Vagina (tissue), 2 donors: Measurements from ENCODE around the gene OR2H2.

Experiments used
- POLR2A ChIP-seq, 2 donors: fragments of 450-650 bp; IDR thresholded peaks; one replicate each; pipeline ENCODE4 v1.6.1; 2017; ENCODE audit warnings: antibody characterized with exemption in 2 of 2, mild to moderate bottlenecking in 2 of 2, moderate library complexity in 2 of 2
- POLR2AphosphoS5 ChIP-seq, 2 donors: sonication (generic); formaldehyde crosslinking; IDR thresholded peaks; one replicate each; pipeline ENCODE4 v1.9.0; 2017; ENCODE audit warnings: antibody characterized with exemption in 2 of 2, mild to moderate bottlenecking in 2 of 2, low read depth in 1 of 2; ENCODE audit not compliant: insufficient read depth in 1 of 2
- TF ChIP-seq, protein P1 (sequence below), 3 experiments: fragments of 450-650 bp in 2 of 3; fragments of 200-600 bp in 1 of 3; sonication (generic) in 1 of 3; IDR thresholded peaks; one replicate each; pipeline ENCODE4 v1.5.1; 2017 to 2019; ENCODE audit warnings: antibody characterized with exemption in 3 of 3, mild to moderate bottlenecking in 2 of 3, moderate library complexity in 2 of 3

GRCh38 chr6:29633534-29633905 lies 48.6 kb downstream of the OR2H2 start:
- TF ChIP-seq POLR2A (IDR thresholded peaks at IDR 0.05) (no peak), POLR2AphosphoS5 (IDR thresholded peaks at IDR 0.05; ENCODE audit: insufficient read depth in 1 of 2, low read depth in 1 of 2) (no peak)
- TF ChIP-seq, protein P1, sequence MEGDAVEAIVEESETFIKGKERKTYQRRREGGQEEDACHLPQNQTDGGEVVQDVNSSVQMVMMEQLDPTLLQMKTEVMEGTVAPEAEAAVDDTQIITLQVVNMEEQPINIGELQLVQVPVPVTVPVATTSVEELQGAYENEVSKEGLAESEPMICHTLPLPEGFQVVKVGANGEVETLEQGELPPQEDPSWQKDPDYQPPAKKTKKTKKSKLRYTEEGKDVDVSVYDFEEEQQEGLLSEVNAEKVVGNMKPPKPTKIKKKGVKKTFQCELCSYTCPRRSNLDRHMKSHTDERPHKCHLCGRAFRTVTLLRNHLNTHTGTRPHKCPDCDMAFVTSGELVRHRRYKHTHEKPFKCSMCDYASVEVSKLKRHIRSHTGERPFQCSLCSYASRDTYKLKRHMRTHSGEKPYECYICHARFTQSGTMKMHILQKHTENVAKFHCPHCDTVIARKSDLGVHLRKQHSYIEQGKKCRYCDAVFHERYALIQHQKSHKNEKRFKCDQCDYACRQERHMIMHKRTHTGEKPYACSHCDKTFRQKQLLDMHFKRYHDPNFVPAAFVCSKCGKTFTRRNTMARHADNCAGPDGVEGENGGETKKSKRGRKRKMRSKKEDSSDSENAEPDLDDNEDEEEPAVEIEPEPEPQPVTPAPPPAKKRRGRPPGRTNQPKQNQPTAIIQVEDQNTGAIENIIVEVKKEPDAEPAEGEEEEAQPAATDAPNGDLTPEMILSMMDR (IDR thresholded peaks at IDR 0.05): no peak
